ENCODE results near the gene CTSH.

DNA sequence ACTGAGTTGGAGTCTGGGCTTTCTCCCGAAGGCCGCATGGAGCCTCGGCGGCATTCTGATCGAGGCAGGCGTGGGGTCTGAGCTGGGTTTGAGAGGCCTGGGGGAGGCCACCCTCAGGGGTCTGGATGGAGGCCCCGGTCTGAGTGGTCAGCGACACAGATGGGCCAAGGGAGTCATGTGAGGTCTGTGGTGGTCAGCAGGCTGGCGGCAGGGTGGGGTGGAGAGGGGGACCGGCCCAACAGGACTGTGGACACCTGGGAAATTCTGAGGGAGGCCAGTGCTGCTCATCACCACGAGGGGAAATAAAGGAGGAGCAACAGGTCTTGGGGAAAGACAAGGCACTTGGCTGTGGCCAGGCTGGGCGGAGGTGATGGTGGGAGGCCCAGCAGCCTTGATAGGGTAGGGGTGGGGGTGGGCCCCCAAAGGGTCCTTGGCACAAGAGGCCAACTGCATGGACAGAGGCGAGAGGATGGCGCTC is 16.2 kb downstream of the CTSH start:
- TF ChIP-seq, protein P1, sequence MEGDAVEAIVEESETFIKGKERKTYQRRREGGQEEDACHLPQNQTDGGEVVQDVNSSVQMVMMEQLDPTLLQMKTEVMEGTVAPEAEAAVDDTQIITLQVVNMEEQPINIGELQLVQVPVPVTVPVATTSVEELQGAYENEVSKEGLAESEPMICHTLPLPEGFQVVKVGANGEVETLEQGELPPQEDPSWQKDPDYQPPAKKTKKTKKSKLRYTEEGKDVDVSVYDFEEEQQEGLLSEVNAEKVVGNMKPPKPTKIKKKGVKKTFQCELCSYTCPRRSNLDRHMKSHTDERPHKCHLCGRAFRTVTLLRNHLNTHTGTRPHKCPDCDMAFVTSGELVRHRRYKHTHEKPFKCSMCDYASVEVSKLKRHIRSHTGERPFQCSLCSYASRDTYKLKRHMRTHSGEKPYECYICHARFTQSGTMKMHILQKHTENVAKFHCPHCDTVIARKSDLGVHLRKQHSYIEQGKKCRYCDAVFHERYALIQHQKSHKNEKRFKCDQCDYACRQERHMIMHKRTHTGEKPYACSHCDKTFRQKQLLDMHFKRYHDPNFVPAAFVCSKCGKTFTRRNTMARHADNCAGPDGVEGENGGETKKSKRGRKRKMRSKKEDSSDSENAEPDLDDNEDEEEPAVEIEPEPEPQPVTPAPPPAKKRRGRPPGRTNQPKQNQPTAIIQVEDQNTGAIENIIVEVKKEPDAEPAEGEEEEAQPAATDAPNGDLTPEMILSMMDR (conservative IDR thresholded peaks at IDR 0.05 in 1 of 2, IDR thresholded peaks at IDR 0.05 in 1 of 2; ENCODE audit: low read depth in 1 of 2, low read length in 2 of 2) = no peak
- no peak for TF ChIP-seq EZH2 (IDR thresholded peaks at IDR 0.05; ENCODE audit: low read length, missing control alignments)
